ENCODE measurements around the gene MRC1. TPM values are rescaled to one million over a fixed set of nuclear protein-coding genes. Genes with fewer than 3 reads are reported as not detected.

MRC1 gene
- total and polyA plus RNA-seq, 2 donors (not counting 1 experiment from before 2014, with no cell fraction given), result 0.12 TPM; not detected in 1

DNA sequence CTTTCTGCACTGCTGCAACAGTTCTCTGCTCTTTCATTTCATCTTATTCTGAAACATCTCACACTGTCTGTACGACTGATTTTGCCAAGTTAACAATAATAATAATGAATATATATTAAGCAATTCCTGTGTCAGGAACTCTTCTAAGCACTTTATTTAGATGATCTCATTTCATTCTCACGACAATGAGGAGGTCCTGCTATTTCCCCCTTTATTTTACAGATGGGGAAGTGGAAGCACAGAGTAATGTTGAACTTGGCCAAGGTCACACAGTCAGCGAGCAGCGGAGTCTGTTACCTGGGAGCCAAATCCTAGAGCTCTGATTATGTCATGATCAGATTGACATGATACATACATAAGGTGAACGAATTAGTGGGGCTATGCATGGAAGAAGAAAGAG, 5.8 kb downstream of the MRC1 start:
- Histone ChIP-seq H3K4me3 (ENCODE audit: control extremely low read depth in 1 of 5, extremely low read depth in 1 of 5, insufficient read depth in 1 of 5, low read depth in 2 of 5, low read length in 4 of 5) (no peak overlapping the region), H3K9ac (ENCODE audit: low read length) (no peak overlapping the region), H3K79me2 (ENCODE audit: control insufficient read depth, insufficient read depth, low read length) (no peaks in the 10 kb centered on the region), H3K36me3 (replicated peaks in 1 of 2; ENCODE audit: control extremely low read depth in 1 of 2, control insufficient read depth in 1 of 2, extremely low read depth in 1 of 2, insufficient read depth in 2 of 2, low read length in 1 of 2) (no peaks in the 10 kb centered on the region), H3K27ac (ENCODE audit: low read length in 2 of 2) (no peak overlapping the region), H2AFZ (ENCODE audit: insufficient read depth, low read depth, low read length, poor library complexity, severe bottlenecking) (no peak overlapping the region), H4K20me1 (ENCODE audit: control insufficient read depth, insufficient read depth, low read length, poor library complexity, severe bottlenecking) (no peaks in the 10 kb centered on the region), H3K9me3 (ENCODE audit: control extremely low read depth in 1 of 3, control insufficient read depth in 2 of 3, insufficient read depth in 1 of 3, low read length in 2 of 3) (no peaks in the 10 kb centered on the region), H3K4me1 (ENCODE audit: control insufficient read depth in 2 of 2, insufficient read depth in 2 of 2, low read length in 2 of 2) (no peaks in the 10 kb centered on the region), H3K4me2 (replicated peaks; ENCODE audit: low read depth, low read length, poor library complexity, severe bottlenecking) (no peak overlapping the region), H3K27me3 (replicated peaks in 1 of 4; ENCODE audit: control extremely low read depth in 1 of 4, control insufficient read depth in 3 of 4, insufficient read depth in 4 of 4, low read length in 3 of 4) (peaks cover 0 to 6% (median 2%) of the 10 kb centered on the region in 4 experiments)
- DNase-seq, result no peak
- TF ChIP-seq EZH2 (IDR thresholded peaks at IDR 0.05; ENCODE audit: borderline replicate concordance, insufficient read depth, low read depth, low read length, poor library complexity, severe bottlenecking), result no peak
- TF ChIP-seq, protein P1, sequence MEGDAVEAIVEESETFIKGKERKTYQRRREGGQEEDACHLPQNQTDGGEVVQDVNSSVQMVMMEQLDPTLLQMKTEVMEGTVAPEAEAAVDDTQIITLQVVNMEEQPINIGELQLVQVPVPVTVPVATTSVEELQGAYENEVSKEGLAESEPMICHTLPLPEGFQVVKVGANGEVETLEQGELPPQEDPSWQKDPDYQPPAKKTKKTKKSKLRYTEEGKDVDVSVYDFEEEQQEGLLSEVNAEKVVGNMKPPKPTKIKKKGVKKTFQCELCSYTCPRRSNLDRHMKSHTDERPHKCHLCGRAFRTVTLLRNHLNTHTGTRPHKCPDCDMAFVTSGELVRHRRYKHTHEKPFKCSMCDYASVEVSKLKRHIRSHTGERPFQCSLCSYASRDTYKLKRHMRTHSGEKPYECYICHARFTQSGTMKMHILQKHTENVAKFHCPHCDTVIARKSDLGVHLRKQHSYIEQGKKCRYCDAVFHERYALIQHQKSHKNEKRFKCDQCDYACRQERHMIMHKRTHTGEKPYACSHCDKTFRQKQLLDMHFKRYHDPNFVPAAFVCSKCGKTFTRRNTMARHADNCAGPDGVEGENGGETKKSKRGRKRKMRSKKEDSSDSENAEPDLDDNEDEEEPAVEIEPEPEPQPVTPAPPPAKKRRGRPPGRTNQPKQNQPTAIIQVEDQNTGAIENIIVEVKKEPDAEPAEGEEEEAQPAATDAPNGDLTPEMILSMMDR (IDR thresholded peaks at IDR 0.05), result no peak
- Mint-ChIP-seq H3K27me3 (peaks cover 35% of the 10 kb centered on the region), H3K4me1 (no peaks in the 10 kb centered on the region), H3K4me3 (no peak overlapping the region), H3K9me3 (ENCODE audit: insufficient read depth) (no peaks in the 10 kb centered on the region), H3K27ac (no peak overlapping the region)
- ChIA-PET POLR2A (no interaction called here), CTCF (no interaction called here)
- WGBS (ENCODE audit: insufficient coverage), result 70% methylated on average over 3 of the region's 5 CpGs
- ATAC-seq (ENCODE audit: low read depth), result no peak
- intact Hi-C loops (cut with micrococcal nuclease), result no loop called here

DNA sequence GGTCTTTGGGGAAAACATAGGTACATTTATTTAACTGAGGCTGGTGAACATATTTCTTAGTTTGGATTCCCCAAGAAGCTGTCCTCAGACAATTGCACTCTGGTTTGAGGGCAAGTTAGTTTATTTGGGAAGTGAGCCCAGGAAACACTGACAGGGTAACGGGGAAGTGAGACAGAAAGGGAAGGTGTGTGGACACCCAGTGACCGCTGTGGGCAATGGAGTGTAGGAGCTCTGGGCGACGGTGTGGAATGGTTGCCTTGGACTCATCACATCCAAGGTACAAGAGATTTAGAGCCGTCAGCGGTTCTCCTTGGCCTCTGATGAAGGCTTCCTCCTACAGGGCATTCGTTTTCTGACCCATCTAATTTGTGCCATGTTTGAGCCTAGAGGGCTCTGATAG, 7.1 kb downstream of the MRC1 start:
- Histone ChIP-seq H3K4me2 (replicated peaks; ENCODE audit: low read depth, low read length, poor library complexity, severe bottlenecking) (no peak overlapping the region), H2AFZ (ENCODE audit: insufficient read depth, low read depth, low read length, poor library complexity, severe bottlenecking) (no peak overlapping the region), H3K27me3 (replicated peaks in 1 of 4; ENCODE audit: control extremely low read depth in 1 of 4, control insufficient read depth in 3 of 4, insufficient read depth in 4 of 4, low read length in 3 of 4) (peaks cover 0 to 6% (median 2%) of the 10 kb centered on the region in 4 experiments), H3K4me1 (ENCODE audit: control insufficient read depth in 2 of 2, insufficient read depth in 2 of 2, low read length in 2 of 2) (no peaks in the 10 kb centered on the region), H3K9ac (ENCODE audit: low read length) (no peak overlapping the region), H3K4me3 (ENCODE audit: control extremely low read depth in 1 of 5, extremely low read depth in 1 of 5, insufficient read depth in 1 of 5, low read depth in 2 of 5, low read length in 4 of 5) (no peak overlapping the region), H3K27ac (ENCODE audit: low read length in 2 of 2) (no peak overlapping the region), H4K20me1 (ENCODE audit: control insufficient read depth, insufficient read depth, low read length, poor library complexity, severe bottlenecking) (no peaks in the 10 kb centered on the region), H3K36me3 (replicated peaks in 1 of 2; ENCODE audit: control extremely low read depth in 1 of 2, control insufficient read depth in 1 of 2, extremely low read depth in 1 of 2, insufficient read depth in 2 of 2, low read length in 1 of 2) (no peaks in the 10 kb centered on the region), H3K9me3 (ENCODE audit: control extremely low read depth in 1 of 3, control insufficient read depth in 2 of 3, insufficient read depth in 1 of 3, low read length in 2 of 3) (no peaks in the 10 kb centered on the region), H3K79me2 (ENCODE audit: control insufficient read depth, insufficient read depth, low read length) (no peaks in the 10 kb centered on the region)
- ATAC-seq (ENCODE audit: low read depth) (no peak), DNase-seq (no peak)
- no peak overlapping the region for H3K27ac Mint-ChIP-seq
- no peak overlapping the region for H3K4me3 Mint-ChIP-seq
- 83% methylated on average over 5 of the region's 7 CpGs for WGBS (ENCODE audit: insufficient coverage)
- POLR2A ChIA-PET, result no interaction called here
- TF ChIP-seq, protein P1 (IDR thresholded peaks at IDR 0.05), result no peak
- TF ChIP-seq EZH2 (IDR thresholded peaks at IDR 0.05; ENCODE audit: borderline replicate concordance, insufficient read depth, low read depth, low read length, poor library complexity, severe bottlenecking), result no peak
- H3K27me3 Mint-ChIP-seq, result peaks cover 23% of the 10 kb centered on the region
- intact Hi-C loops (cut with micrococcal nuclease), result no loop called here
- no peaks in the 10 kb centered on the region for H3K4me1 Mint-ChIP-seq
- no peaks in the 10 kb centered on the region for H3K9me3 Mint-ChIP-seq (ENCODE audit: insufficient read depth)
- CTCF ChIA-PET, result no interaction called here

Measured in B cell (primary cell).